Progenitor cell of endocrine pancreas (in vitro differentiated cells): ENCODE results near the gene SIRT3. TPM values are rescaled to one million over a fixed set of nuclear protein-coding genes. Genes with fewer than 3 reads are reported as not detected.

Source experiments
- DNase-seq: peaks from one replicate; pipeline ENCODE4 v3.0.0; 2021; ENCODE audit warnings: low spot score; ENCODE audit not compliant: unreplicated experiment
- H3K27ac Mint-ChIP-seq: 2 replicates; pipeline ENCODE4 v1.8.0; 2021; ENCODE audit warnings: mild to moderate bottlenecking, moderate library complexity, mixed read lengths
- H3K27me3 Mint-ChIP-seq: 2 replicates; pipeline ENCODE4 v1.8.0; 2021; ENCODE audit warnings: mixed read lengths
- H3K36me3 Mint-ChIP-seq: 2 replicates; pipeline ENCODE4 v1.8.0; 2022; ENCODE audit warnings: mixed read lengths; ENCODE audit not compliant: insufficient read depth
- H3K4me1 Mint-ChIP-seq: 2 replicates; pipeline ENCODE4 v1.8.0; 2021; ENCODE audit warnings: low read depth, mixed read lengths
- H3K4me3 Mint-ChIP-seq: 2 replicates; pipeline ENCODE4 v1.8.0; 2021; ENCODE audit warnings: low read depth, mild to moderate bottlenecking, moderate library complexity, mixed read lengths
- H3K9me3 Mint-ChIP-seq: 2 replicates; pipeline ENCODE4 v1.8.0; 2021; ENCODE audit warnings: low read depth, mixed read lengths
- total RNA-seq: library from RNA; stranded (reverse); gene quantifications from 2 replicates; pipeline ENCODE4 v1.2.1, GENCODE V29; 2021
- TF ChIP-seq, protein P1 (sequence below): fragments of 200-600 bp; sonication (generic); IDR thresholded peaks from one replicate; pipeline ENCODE4 v1.5.0; 2021; ENCODE audit warnings: antibody characterized with exemption, mild to moderate bottlenecking; ENCODE audit not compliant: unreplicated experiment

SIRT3 gene
- total RNA-seq, 1 donor from 2014 or later: 27.0 TPM

DNA sequence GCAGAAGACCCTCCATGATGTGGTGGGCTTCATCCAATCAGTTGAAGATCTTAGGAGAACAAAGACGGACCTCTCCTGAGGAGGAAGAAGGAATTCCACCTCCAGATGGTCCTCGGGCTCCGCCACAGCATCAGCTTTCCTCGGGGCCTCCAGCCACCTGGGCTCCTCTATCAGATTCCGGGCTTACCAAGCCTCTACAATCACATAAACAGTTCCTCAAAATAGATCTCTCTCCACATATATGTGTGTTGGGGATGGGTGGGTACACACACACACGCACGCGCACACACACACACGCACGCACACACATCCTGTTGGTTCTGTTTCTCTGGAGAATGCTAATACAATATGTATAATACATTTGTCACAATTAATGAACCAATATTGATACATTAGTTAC is 23.3 kb upstream of the SIRT3 start:
- H3K27ac Mint-ChIP-seq: no peak overlapping the region

DNA sequence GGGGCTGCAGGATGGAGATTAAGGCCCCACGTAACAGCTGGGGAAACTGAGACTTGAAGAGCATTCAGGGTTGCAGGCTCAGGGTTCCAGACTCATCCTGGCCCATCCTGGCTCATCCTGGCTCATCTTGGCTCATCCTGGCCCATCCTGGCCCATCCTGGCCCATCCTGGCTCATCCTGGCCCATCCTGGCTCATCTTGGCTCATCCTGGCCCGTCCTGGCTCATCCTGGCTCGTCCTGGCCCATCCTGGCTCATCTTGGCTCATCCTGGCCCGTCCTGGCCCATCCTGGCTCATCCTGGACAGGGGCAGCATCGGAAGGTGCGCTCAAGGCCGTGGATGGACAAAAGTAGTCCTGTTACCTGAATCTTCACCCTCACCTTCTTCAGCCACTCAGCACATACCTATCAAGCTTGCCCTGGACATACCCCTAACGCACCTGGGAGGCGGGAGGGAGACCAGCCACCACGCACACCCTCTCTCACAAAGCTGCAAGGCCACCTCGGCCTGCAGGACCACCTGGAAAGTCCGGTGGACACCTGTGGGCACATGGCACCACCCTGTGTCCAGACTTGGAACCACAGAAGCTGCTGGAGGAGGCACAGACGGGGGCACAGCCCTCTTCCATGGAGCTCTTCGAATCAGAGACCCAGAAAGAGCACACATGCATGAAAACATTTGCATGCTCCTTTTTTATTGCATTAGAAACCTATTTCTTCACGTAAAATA is 21.8 kb upstream of the SIRT3 start:
- peaks cover 3% of the 10 kb centered on the region for H3K36me3 Mint-ChIP-seq
- no peak for DNase-seq
- H3K27me3 Mint-ChIP-seq: peaks cover 4% of the 10 kb centered on the region
- H3K4me3 Mint-ChIP-seq: no peak overlapping the region
- no peaks in the 10 kb centered on the region for H3K4me1 Mint-ChIP-seq
- no peak overlapping the region for H3K27ac Mint-ChIP-seq
- peaks cover 3% of the 10 kb centered on the region for H3K9me3 Mint-ChIP-seq
- TF ChIP-seq, protein P1, sequence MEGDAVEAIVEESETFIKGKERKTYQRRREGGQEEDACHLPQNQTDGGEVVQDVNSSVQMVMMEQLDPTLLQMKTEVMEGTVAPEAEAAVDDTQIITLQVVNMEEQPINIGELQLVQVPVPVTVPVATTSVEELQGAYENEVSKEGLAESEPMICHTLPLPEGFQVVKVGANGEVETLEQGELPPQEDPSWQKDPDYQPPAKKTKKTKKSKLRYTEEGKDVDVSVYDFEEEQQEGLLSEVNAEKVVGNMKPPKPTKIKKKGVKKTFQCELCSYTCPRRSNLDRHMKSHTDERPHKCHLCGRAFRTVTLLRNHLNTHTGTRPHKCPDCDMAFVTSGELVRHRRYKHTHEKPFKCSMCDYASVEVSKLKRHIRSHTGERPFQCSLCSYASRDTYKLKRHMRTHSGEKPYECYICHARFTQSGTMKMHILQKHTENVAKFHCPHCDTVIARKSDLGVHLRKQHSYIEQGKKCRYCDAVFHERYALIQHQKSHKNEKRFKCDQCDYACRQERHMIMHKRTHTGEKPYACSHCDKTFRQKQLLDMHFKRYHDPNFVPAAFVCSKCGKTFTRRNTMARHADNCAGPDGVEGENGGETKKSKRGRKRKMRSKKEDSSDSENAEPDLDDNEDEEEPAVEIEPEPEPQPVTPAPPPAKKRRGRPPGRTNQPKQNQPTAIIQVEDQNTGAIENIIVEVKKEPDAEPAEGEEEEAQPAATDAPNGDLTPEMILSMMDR: peak; percentile 38

More for the DNA sequence above, 23.3 kb upstream of the SIRT3 start:
- Mint-ChIP-seq H3K27me3 (peaks cover 4% of the 10 kb centered on the region), H3K36me3 (no peaks in the 10 kb centered on the region), H3K4me3 (no peak overlapping the region), H3K9me3 (peaks cover 3% of the 10 kb centered on the region), H3K4me1 (no peaks in the 10 kb centered on the region)
- no peak for DNase-seq
- TF ChIP-seq, protein P1: no peak

DNA sequence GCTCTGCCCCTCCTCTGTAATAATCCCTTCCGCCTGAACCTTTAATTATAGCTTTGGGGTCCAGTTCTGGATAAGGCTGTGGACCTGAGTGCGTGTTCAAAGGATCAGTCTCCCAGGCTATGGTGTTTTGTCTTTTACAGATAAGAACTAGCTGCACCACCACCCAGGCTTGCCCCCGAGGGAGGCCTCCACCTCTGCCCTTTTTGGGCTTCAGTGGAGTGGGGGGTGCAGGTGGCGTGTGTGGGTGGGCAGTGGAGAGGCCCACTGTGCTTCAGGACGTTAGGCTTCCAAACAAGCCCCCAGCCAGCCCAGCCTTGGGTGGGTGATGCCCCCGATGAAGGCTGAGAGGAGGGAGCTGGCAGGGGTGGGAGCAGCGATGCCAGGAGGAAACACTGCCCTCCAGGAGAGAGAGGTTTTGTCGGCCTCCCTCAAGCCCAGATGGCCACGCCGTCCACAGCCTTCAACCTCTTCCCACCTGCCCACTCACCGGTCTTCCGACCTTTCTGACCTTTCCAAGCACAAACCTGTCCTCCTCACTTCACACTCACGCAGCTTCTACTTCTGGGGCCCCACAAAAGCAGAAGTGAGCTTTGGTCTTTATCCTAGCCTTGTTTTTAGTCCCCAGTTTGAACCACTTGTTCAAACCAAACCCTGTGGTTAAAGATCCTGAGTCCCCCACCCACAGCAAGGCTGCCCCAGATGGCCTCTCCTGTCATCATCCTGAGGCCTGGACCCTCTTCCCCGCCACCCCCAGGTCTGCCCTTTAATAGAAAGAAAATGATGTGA is 21.0 kb upstream of the SIRT3 start:
- TF ChIP-seq, protein P1: no peak
- H3K4me3 Mint-ChIP-seq: no peak overlapping the region
- H3K4me1 Mint-ChIP-seq: no peaks in the 10 kb centered on the region
- H3K27ac Mint-ChIP-seq: no peak overlapping the region
- peaks cover 3% of the 10 kb centered on the region for H3K9me3 Mint-ChIP-seq
- H3K36me3 Mint-ChIP-seq: peaks cover 8% of the 10 kb centered on the region
- peaks cover 4% of the 10 kb centered on the region for H3K27me3 Mint-ChIP-seq
- DNase-seq: no peak

DNA sequence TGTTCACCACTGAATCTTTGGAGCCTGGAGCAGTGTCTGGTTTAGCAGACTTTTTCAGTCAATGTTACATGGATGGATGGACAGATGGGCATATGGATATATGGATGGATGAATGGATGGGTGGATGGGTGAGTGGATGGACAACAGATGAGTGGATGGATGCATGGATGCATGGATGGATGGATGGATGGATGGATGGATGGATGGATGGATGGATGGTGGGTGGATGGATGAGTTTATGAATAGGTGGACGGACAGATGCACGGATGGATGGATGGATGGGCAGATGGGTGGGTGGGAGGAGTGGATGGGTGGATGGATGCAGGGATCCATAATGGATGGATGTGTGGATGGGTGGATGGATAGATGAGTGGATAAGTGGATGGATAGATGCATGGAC is 19.7 kb upstream of the SIRT3 start:
- Mint-ChIP-seq H3K36me3 (peaks cover 15% of the 10 kb centered on the region), H3K27me3 (peaks cover 4% of the 10 kb centered on the region), H3K4me3 (no peak overlapping the region), H3K27ac (no peak overlapping the region), H3K9me3 (no peaks in the 10 kb centered on the region), H3K4me1 (no peaks in the 10 kb centered on the region)
- TF ChIP-seq, protein P1: no peak
- DNase-seq: no peak

DNA sequence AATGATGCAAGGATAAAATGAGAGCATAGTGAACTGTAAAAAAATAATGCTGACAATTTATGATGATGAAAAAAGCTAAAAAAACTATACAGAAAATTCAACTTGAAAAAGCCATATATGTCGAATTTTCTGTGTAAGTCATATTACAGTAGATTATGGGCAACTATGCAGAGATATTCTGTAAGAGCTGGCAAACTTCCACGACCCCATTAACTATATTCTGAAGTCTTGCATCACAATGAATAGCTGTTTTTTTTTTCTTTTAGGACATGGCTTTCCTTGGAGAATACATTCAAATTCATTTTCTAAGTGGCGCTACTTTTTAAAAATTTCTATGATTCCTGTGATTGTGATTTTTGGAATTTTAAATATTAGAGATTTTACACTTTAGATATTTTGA is 19.0 kb upstream of the SIRT3 start:
- Mint-ChIP-seq H3K4me3 (no peak overlapping the region), H3K36me3 (peaks cover 16% of the 10 kb centered on the region), H3K9me3 (no peaks in the 10 kb centered on the region), H3K27me3 (peaks cover 4% of the 10 kb centered on the region), H3K27ac (no peak overlapping the region), H3K4me1 (no peaks in the 10 kb centered on the region)
- no peak for DNase-seq
- TF ChIP-seq, protein P1: no peak
